ENCODE data around the gene DRG2.
A peak's percentile ranks its signal among the peaks of the same experiment; 100 is the strongest.

DRG2 gene

DNA sequence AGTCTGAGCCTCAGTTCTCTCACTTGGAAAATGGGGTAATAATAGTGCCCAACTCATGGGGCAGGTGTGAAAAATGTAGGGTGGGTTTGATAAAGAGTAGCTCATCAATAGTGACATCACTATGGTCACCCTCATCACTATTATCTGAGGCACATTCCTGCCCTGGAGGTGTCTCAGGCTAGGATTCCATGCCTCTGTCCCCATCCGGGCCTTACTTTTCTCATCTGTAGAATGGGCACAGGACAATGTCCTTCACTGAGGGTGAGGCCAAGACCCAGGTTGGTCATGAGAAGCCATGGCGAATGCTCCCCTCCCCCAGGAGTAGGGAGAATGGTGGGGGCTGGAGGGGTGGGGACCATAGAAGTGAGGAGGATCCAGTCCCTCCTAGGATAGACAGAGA is 51.3 kb downstream of the DRG2 start (continued):
- TF ChIP-seq ZNF423 (tag by site-specific recombination; IDR thresholded peaks at IDR 0.05) = no peak
- no peak for TF ChIP-seq ZNF2 (tag by site-specific recombination; IDR thresholded peaks at IDR 0.05)
- TF ChIP-seq ZNF488 (tag by site-specific recombination; IDR thresholded peaks at IDR 0.05) = no peak
- no peak for TF ChIP-seq ZNF654 (tag by site-specific recombination; IDR thresholded peaks at IDR 0.05; ENCODE audit: low read depth)

DNA sequence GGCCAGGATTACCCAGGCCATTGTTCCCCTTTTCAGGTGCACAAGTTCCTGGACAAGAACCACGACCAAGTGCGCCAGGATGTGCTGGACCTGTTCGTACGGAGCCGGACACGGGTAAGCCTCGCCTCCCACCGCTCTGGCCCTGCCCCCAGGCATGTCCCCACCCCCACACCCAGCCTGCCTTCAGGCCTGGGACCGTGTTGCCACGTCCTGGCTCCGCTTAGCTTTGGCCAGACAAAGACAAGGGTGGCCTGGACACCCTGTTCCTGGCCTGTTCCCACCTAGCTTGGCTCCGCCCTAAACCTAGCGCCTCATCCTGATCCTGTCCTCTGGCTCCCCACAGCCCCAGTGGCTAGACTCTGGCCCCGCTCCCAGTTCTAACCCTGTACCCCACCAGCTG is 51.8 kb downstream of the DRG2 start:
- TF ChIP-seq ZNF76 (tag by site-specific recombination; IDR thresholded peaks at IDR 0.05; ENCODE audit: borderline replicate concordance, low read depth) = no peak
- no peak for TF ChIP-seq ZXDB (tag by site-specific recombination; IDR thresholded peaks at IDR 0.05)
- TF ChIP-seq ZNF558 (tag by site-specific recombination; IDR thresholded peaks at IDR 0.05) = no peak
- no peak for TF ChIP-seq GLIS2 (tag by site-specific recombination; IDR thresholded peaks at IDR 0.05)
- TF ChIP-seq ZNF600 (tag by site-specific recombination; IDR thresholded peaks at IDR 0.05) = no peak
- no peak for TF ChIP-seq OSR2 (tag by site-specific recombination; IDR thresholded peaks at IDR 0.05)
- TF ChIP-seq WT1 (tag by site-specific recombination; IDR thresholded peaks at IDR 0.05) = no peak
- TF ChIP-seq KLF9 (tag by site-specific recombination; IDR thresholded peaks at IDR 0.05; ENCODE audit: low read depth) = no peak
- TF ChIP-seq SP7 (tag by site-specific recombination; IDR thresholded peaks at IDR 0.05) = no peak
- TF ChIP-seq, protein P1, sequence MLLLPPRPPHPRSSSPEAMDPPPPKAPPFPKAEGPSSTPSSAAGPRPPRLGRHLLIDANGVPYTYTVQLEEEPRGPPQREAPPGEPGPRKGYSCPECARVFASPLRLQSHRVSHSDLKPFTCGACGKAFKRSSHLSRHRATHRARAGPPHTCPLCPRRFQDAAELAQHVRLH (tag by site-specific recombination; IDR thresholded peaks at IDR 0.05) = no peak
- TF ChIP-seq ZNF610 (tag by site-specific recombination; IDR thresholded peaks at IDR 0.05; ENCODE audit: borderline replicate concordance) = no peak
- no peak for TF ChIP-seq ZNF548 (tag by site-specific recombination; IDR thresholded peaks at IDR 0.05)
- no peak for TF ChIP-seq MYNN (tag by site-specific recombination; IDR thresholded peaks at IDR 0.05; ENCODE audit: borderline replicate concordance)
- TF ChIP-seq ZBTB48 (tag by site-specific recombination; IDR thresholded peaks at IDR 0.05) = no peak
- TF ChIP-seq GFI1B (tag by site-specific recombination; IDR thresholded peaks at IDR 0.05) = no peak
- TF ChIP-seq ZNF561 (tag by site-specific recombination; IDR thresholded peaks at IDR 0.05; ENCODE audit: borderline replicate concordance) = no peak
- TF ChIP-seq ZNF560 (tag by site-specific recombination; IDR thresholded peaks at IDR 0.05; ENCODE audit: borderline replicate concordance) = no peak
- no peak for TF ChIP-seq ZNF639 (tag by site-specific recombination; IDR thresholded peaks at IDR 0.05)
- TF ChIP-seq KLF16 (tag by site-specific recombination; IDR thresholded peaks at IDR 0.05) = no peak
- Histone ChIP-seq H3K27ac (ENCODE audit: extremely low read depth, low read depth, low read length) (no peak overlapping the region), H3K36me3 (ENCODE audit: control insufficient read depth in 2 of 2, insufficient read depth in 1 of 2, low read length in 2 of 2) (no peaks in the 10 kb centered on the region; a peak in 1 of 3 replicates), H3K4me3 (ENCODE audit: low read depth, low read length) (no peak overlapping the region), H3K4me1 (ENCODE audit: control insufficient read depth, insufficient read depth, low read length) (no peaks in the 10 kb centered on the region), H3K9me3 (ENCODE audit: control insufficient read depth, insufficient read depth, low read depth, low read length) (no peaks in the 10 kb centered on the region)
- CTCF ChIA-PET = interaction anchor here (1.0 to 1.5 kb wide), 3 partner anchors 23 to 45 kb away, joined by 3 to 5 read pairs (median 4); partner anchors contain the start of gene ALKBH5
- POLR2A ChIA-PET = interaction anchor here (1.3 kb wide), 1 partner anchor 44 kb away, joined by 3 read pairs; the partner anchor contains the start of gene ALKBH5

- no peaks in the 10 kb centered on the region for H3K9me3 ChIP-seq (ENCODE audit: control insufficient read depth, insufficient read depth, low read depth, low read length)
- H3K27ac ChIP-seq (ENCODE audit: extremely low read depth, low read depth, low read length) = no peak overlapping the region
- no peaks in the 10 kb centered on the region; a peak in 1 of 3 replicates for H3K36me3 ChIP-seq (ENCODE audit: control insufficient read depth in 2 of 2, insufficient read depth in 1 of 2, low read length in 2 of 2)
- ChIA-PET POLR2A (interaction anchor here (1.3 kb wide), 1 partner anchor 43 kb away, joined by 3 read pairs; the partner anchor contains the start of gene ALKBH5), CTCF (interaction anchor here (0.6 to 2.9 kb wide), 8 partner anchors 8 to 1509 kb away, joined by 3 to 32 read pairs (median 4); partner anchors contain the start of genes ALDH3A2 and ALKBH5)
- no peaks in the 10 kb centered on the region for H3K4me1 ChIP-seq (ENCODE audit: control insufficient read depth, insufficient read depth, low read length)
- TF ChIP-seq, protein P2, sequence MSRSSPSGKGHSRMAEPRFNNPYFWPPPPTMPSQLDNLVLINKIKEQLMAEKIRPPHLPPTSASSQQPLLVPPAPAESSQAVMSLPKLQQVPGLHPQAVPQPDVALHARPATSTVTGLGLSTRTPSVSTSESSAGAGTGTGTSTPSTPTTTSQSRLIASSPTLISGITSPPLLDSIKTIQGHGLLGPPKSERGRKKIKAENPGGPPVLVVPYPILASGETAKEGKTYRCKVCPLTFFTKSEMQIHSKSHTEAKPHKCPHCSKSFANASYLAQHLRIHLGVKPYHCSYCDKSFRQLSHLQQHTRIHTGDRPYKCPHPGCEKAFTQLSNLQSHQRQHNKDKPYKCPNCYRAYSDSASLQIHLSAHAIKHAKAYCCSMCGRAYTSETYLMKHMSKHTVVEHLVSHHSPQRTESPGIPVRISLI (tag by site-specific recombination; IDR thresholded peaks at IDR 0.05) = no peak
- peak; percentile 20; the same call in 1 of the 2 replicates for TF ChIP-seq CTCF (tag by site-specific recombination; IDR thresholded peaks at IDR 0.05)
- H3K4me3 ChIP-seq (ENCODE audit: low read depth, low read length) = no peak overlapping the region
Measured at GRCh38 chr17:18139949-18140348, 52.2 kb downstream of the DRG2 start.

All from HEK293 (cell line).